GM19438 (cell line): ENCODE results near the gene SEMA5B.

ENCODE experiments used
- ATAC-seq: cut with Tn5 transposase; IDR thresholded peaks from one replicate; pipeline ENCODE4 v1.9.1; 2021; ENCODE audit warnings: low read depth; ENCODE audit not compliant: unreplicated experiment

The SEMA5B gene

DNA sequence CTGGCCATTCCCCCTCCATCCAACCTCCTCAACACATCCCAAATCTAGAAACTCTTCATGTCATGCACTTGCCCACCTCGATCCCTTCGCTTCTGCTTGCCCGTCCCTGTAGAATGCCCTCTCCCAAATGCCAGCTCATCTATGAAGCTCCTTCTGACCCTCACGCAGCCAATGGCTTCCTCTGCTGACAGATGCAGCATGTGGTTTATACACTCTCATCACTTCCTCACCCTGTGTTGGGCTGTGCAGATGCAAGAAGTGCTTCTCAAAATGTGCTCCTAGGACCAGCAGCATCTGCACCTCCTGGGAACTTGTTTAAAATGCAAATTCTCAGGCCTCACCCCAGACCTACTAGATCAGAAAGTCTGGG lies 51.7 kb downstream of the SEMA5B start:
- peak; percentile 52 for ATAC-seq

DNA sequence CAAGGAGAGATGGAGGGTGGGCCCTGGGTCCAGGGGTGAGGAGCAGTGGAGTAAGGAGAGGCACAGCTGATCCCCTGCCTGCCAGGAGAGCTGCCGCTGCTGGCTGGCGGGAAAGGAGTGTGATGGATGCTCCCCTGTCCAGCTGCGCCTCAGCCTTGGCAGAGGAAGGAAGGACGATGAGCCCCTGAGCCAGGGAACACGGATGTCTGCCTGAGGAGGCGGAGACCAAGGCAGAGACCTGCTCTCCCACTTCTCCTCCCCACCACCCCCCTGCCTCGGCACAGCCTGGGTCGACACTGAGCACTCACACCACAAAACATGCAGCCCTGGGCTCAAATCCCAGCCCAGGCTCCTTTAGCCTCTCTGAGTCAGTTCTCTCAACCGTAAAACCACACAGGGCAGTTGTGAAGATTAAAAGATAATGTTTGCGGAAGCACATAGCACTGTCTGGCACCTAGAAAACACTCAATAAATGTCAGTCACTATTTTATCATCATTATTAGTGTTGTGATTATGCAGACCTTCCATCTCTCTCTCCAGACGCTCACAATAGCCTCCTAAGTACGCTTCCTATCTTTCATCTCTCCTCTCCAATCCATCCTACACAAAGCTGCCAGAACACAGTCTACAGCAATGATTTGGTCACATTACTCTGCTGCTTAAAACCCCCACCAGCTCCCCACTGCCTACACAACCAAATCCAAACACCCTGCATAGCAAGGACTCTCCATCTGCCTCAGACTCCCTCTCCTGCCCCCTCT lies 52.2 kb downstream of the SEMA5B start:
- peak; percentile 54 for ATAC-seq

DNA sequence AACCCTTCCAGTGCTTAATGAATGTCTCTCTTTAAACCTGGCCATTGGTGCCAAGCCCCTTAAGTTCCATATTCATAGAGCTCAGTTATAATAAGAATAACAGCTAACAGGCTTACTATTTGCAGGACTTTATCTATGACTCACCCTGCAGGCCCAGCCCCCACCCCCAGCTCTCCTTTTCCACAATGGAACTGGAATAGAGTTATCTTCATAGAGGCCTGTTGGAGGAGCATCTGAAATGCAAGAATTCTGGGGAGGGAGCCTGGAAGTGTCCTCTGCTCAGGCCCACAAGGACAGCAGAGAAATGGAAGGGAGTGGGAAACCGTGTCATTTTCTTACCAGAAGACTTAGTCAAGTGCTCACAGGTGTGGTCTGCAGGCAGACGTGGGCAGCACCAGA lies 52.8 kb downstream of the SEMA5B start:
- ATAC-seq, result peak; percentile 4

DNA sequence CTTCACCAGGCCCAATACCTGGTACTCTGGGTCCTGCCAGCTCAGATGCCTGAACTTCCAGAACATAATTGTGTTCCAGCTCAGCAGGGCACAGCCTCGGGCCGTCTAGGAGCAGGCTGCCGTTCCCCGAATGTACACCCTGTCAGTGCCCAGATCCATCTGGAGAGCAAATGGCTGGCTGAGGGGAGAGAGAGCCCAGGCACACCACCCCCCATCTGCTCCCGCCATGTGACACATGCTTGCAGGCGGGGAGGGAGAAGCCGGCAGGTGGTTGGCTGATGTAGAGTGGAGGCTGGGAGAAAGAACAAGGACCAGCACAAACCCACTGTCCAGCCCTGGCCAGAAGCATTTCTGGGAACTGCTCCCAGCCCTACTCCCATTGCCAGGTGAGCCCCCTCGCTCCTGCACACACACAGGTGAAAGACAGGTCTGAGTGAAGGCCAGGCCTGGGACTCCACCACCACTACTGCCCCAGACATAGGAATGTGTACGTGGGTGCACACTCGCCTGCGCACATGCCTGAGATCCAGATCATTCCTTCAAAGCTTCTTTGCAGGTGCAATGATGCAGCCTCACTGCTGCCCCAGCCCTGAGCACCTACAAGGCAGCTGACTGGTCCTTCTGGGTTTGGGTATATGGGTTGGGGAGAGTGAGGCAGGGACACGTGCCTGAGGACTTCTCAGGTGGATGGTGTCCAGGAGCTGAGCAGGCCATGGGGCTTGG lies 53.5 kb downstream of the SEMA5B start:
- ATAC-seq, result no peak

DNA sequence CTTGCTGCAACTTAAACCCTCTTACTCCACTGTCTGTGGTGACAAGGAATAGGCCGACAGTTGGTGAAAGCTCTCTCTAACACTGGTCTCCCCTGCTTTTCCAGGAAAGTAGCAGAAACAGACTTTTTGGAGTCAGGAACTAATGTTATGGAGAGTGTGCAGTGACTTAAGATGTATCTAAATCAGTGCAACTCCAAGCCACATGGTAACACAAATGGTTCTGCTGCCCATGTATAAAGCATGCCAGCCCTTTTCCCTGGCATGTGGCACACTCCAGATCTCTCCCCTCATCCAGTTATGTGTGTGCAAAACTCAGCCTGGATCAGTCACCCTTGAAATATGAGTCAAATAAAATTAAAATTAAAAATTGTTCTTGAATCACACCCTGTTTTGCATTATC lies 55.4 kb downstream of the SEMA5B start:
- ATAC-seq, result no peak

GRCh38 chr3:122969585-122970469 lies 57.7 kb downstream of the SEMA5B start:
- ATAC-seq, result no peak

- no peak for ATAC-seq
Measured at GRCh38 chr3:122967765-122968164, 59.8 kb downstream of the SEMA5B start.

DNA sequence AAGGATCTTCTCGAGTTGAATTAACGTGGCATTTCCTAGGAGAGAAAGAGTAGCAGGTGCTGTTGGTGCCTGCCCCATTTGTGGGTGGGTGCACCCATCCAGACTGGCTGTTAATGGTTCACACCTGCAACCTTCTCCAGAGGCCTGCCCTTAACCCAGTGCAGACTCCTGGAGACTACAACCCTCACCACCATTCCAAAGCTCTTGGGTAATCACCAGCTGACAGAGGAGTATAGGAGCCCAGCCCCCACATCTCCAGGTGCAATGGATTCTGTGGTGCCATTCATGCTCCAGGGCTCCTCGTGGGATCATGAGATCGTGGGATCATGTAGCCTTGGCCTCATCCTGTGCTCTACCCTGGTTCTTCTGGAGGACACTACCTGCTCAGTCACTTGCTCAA lies 60.2 kb downstream of the SEMA5B start:
- ATAC-seq, result no peak

DNA sequence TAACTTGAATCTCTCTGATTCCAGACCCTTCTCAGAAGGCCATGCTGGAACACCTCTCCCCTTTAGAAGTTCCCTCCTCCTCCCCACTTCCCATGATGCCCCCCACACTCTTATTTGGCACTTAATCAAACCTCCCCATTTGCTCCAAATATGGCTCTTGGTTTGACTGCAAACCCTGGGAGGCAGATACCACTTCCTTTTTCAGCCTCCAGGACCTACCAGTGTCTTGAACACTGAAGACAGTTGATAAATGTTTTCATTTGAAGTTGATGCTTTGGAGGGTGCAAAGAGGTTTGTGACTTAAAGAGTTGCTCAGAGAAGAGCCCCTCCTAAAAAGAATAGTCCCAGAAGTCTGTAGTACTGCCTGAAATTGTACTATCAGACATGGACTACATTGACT lies 61.5 kb downstream of the SEMA5B start:
- ATAC-seq, result no peak

DNA sequence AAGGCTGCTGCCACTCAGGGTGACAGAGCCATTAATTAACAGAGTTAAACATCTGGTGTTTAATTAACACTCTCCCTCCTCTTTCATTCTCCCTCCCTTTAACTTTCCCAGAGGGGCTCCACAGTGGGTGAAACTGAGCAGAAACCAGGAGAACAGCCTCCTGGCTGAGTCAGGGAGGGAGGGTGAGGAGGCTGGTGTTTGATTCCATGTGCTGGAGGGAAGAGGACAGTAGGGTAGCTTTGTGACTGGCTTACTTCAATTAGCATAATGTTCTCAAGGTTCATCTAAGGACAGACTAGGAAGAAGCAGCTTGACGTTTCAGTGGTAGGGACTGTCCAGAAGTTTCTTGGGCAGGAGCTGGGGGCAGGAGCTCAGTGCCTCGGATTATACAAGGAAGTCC lies 62.8 kb downstream of the SEMA5B start:
- ATAC-seq, result no peak

DNA sequence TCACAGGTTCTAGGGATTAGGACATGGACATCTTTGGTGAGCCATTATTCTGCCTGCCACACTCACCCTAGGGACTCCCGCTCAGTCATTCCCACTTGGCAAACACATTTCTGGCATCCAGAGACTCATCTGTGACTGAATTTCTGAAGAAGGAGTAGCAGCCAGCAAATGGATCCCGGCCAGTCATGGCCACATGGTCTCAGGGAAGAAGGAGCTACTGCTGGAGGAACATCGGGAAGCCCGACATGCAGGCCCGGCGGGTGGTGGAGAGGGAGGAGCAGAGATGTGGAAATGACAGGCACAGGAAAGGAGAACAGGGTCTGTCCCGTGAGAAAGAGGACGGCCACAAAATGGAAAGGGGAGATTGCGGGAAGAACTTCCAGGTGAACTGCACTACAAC lies 65.4 kb downstream of the SEMA5B start:
- no peak for ATAC-seq

- no peak for ATAC-seq
Measured at GRCh38 chr3:122961146-122961545, 66.4 kb downstream of the SEMA5B start.

DNA sequence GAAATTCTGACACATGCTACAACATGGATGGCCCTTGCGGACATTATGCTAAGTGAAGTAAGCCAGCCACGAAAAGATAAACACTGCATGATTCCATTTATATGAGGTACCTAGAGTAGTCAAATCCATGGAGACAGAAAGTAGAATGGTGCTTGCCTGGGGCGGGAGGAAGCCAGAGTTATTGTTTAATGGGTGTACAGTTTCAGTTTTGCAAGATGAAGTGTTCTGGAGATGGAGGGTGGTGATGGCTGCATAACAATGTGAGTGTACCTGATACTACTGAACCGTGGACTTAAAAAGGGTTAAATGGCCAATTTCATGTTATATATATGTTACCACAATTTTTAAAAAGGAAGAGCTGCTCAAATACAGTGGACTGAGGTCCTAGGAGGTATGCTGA lies 66.9 kb downstream of the SEMA5B start:
- no peak for ATAC-seq

DNA sequence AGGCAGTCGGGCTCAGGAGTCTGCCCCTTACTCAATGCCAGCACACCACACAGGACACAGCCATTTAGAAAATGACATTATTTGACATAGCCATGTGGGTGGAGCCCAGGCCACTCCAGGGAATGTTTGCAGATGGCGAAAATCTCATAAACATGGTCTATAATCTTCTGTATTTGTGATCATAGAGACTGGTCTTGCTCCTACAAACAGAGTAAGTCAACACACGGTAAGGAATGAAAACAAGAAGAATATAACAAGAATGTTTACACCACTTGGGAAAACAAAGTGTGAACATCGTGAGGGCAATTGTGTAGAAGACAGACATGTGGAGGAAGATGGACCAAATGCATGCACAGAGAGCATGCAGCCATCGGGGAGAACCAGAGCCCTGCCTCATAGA lies 68.2 kb downstream of the SEMA5B start:
- no peak for ATAC-seq

DNA sequence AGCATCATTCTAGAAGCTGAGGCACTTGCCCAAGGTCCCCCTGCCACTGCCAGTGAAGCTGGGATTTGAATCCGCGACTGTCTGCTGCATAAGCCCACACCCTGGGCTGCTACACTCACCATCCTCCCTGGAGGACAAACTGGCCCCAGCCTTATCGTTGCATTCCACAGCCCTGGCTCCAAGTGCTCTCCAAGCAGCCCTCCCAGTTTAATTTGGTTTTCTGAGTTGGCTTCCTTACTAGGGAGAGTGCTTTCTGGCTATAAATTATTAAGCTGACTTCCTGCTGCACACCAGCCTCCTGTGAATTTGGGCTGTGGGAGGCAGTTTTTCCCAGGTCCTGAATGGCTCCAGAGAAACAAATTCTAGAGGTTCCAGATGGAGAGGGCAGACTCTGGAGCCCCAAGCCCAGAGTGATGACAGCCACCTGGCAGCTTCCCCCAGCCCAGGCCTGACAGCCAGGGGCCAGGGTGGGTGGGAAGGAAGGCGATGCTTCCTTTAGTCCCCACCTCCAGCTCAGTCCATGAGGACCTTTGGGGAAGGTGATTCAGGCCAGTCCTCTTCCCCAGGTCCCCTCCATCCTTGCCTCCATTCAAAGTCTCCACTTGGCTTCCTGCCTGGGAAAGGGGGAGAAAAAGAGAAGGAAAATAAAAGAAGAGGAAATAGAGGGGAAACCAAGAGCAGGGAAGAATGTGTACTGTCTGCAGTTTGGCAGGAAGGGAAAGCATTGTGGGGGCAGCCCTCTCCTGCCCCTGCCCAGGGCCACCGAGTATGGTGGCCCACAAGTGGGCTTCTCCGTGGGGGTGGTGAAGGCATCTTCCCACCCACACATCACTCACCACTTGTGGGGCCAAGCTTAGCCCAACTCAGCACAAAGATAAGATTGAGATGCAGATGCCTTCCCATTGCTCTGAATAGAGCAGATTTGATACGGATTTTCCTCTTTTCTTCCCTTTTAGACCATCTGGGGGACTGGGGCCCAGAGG lies 69.6 kb downstream of the SEMA5B start:
- no peak for ATAC-seq

DNA sequence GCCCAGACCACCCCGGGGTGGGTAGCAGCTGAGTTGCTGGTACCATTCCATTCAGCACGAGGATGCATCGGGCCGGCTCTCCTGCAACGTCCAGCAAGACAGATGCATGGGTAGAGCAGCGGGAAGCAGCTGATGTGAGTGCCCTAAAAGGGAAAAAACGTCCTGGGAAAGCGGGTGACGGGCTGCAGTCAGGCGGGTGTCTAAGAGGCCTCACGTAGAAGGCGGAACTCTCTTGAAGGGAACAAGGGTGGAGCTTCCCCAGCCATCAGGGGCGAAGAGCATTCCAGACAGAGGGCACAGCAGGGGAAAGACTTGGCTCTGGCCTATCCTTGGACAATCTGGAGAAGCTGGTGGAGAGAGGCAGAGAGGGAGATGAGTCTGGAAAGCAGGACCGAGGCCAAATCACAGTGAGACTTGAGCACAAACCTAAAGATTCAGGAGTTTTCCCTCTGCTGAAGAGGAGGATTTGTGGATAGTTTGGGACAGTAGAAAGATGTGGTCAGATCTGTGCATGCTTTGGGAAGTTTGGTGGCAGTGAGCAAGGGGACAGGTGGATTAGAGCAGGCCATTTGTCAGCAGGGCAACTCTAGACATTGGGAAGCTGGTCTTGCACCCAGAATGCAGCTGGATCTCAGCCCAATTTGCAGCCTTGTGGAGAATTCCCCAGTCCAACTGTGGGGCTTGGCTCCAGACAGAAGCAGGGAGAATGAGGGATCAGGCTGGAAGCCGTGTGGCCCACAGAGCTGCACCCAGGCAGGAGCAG lies 70.7 kb downstream of the SEMA5B start:
- ATAC-seq, result no peak

- no peak for ATAC-seq
Measured at GRCh38 chr3:122955916-122956692, 71.5 kb downstream of the SEMA5B start.

GRCh38 chr3:122952520-122952919 lies 75.0 kb downstream of the SEMA5B start:
- no peak for ATAC-seq

DNA sequence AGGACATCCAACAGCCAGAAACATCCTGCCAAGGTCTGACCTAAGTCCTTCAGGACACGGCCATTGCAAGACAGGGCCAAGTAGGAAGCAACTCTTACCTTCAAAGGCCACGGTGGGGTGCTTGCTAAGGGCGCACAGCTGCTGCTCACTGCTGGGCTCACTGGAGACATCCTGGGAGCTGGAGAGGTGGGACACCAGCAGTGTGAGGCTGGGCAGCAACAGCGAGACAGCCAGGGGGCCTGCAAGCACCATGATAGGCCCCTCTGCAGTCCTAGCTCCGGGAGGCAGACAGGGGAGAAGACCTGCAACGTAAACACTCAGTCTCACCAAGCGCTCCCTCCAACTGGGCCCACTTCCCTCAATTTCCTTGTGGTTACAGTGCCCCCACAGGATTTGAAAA lies 79.2 kb downstream of the SEMA5B start:
- ATAC-seq, result no peak
